H54 (cell line): ENCODE data around the gene GGNBP2.

Source experiments
- DNase-seq: peaks from one replicate; pipeline ENCODE4 v3.0.0; 2011; ENCODE audit warnings: low spot score, mixed read lengths; ENCODE audit not compliant: insufficient read length
- FAIRE-seq: peaks from 3 replicates; lab custom pipeline; 2011; peaks lifted over from hg19 to GRCh38; lab: Jason Lieb, UNC
- POLR2A ChIP-seq: IDR thresholded peaks from 2 replicates; pipeline ENCODE4 v1.6.1; 2011; ENCODE audit warnings: low read depth, mild to moderate bottlenecking, low read length

The GGNBP2 gene

GRCh38 chr17:36544307-36545076 is at the start of gene GGNBP2:
Gene GGNBP2 (plus strand): TSS chr17:36544919. CDS start chr17:36545725, 806 bp downstream.
- DNase-seq (peak; percentile 84), FAIRE-seq (no peak)
- peak; percentile 88 for TF ChIP-seq POLR2A

GRCh38 chr17:36495076-36495578 is 49.6 kb upstream of the GGNBP2 start:
- DNase-seq = no peak
- no peak for TF ChIP-seq POLR2A

GRCh38 chr17:36496018-36496789 is 48.5 kb upstream of the GGNBP2 start:
- TF ChIP-seq POLR2A = no peak
- DNase-seq (no peak), FAIRE-seq (no peak)

More at GRCh38 chr17:36495076-36495578, 49.6 kb upstream of the GGNBP2 start:
- no peak for FAIRE-seq

- TF ChIP-seq POLR2A = no peak
- FAIRE-seq (no peak), DNase-seq (no peak)
These were observed 46.6 kb upstream of the GGNBP2 start for GRCh38 chr17:36498155-36498554.

GRCh38 chr17:36498560-36499300 is 46.0 kb upstream of the GGNBP2 start:
- DNase-seq = no peak
- no peak for FAIRE-seq
- no peak for TF ChIP-seq POLR2A

GRCh38 chr17:36500745-36501225 is 43.9 kb upstream of the GGNBP2 start:
- DNase-seq (no peak), FAIRE-seq (no peak)
- no peak for TF ChIP-seq POLR2A

GRCh38 chr17:36501351-36501750 is 43.4 kb upstream of the GGNBP2 start:
- FAIRE-seq (no peak), DNase-seq (no peak)
- TF ChIP-seq POLR2A = no peak

- DNase-seq (no peak), FAIRE-seq (no peak)
- no peak for TF ChIP-seq POLR2A
These were observed 42.8 kb upstream of the GGNBP2 start for GRCh38 chr17:36501963-36502362.

- TF ChIP-seq POLR2A = no peak
- no peak for FAIRE-seq
- DNase-seq = no peak
These were observed 41.1 kb upstream of the GGNBP2 start for GRCh38 chr17:36503456-36504155.

GRCh38 chr17:36504156-36504545 is 40.6 kb upstream of the GGNBP2 start:
- DNase-seq (no peak), FAIRE-seq (no peak)
- no peak for TF ChIP-seq POLR2A

GRCh38 chr17:36505171-36505570 is 39.5 kb upstream of the GGNBP2 start:
- TF ChIP-seq POLR2A = no peak
- FAIRE-seq = no peak
- DNase-seq = no peak

- no peak for TF ChIP-seq POLR2A
- FAIRE-seq (no peak), DNase-seq (no peak)
These were observed 38.4 kb upstream of the GGNBP2 start for GRCh38 chr17:36506249-36506826.

GRCh38 chr17:36506831-36507230 is 37.9 kb upstream of the GGNBP2 start:
- FAIRE-seq = no peak
- no peak for TF ChIP-seq POLR2A
- no peak for DNase-seq
